Measurements from ENCODE around the gene RAB30.

The RAB30 gene

DNA sequence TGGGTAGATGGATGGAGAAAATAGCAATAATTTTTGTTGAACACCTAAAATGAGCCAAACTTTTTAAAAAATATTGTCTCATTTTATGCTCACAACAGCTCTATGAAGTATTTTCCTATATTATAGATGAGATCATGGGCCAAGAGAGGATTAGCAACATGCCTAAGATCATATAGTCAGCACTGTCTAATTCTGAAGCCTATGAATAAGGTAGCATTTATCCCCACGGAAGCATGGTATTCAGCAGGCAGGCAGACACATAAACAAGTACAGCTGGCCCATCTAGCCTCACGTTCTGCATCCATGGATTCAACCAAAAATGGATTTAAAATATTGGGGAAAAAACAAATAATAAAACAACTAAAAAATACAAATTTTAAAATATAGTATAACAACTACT, 21.9 kb upstream of the RAB30 start:
- no peak for DNase-seq (ENCODE audit: extremely low read depth, insufficient read length)
- Histone ChIP-seq H3K36me3 (ENCODE audit: control insufficient read depth, insufficient read depth, low read length) (no peaks in the 10 kb centered on the region), H3K27me3 (replicated peaks; ENCODE audit: control insufficient read depth, insufficient read depth, low read length) (no peaks in the 10 kb centered on the region), H3K4me3 (replicated peaks; ENCODE audit: low read depth, low read length) (no peak overlapping the region)
- TF ChIP-seq, protein P1, sequence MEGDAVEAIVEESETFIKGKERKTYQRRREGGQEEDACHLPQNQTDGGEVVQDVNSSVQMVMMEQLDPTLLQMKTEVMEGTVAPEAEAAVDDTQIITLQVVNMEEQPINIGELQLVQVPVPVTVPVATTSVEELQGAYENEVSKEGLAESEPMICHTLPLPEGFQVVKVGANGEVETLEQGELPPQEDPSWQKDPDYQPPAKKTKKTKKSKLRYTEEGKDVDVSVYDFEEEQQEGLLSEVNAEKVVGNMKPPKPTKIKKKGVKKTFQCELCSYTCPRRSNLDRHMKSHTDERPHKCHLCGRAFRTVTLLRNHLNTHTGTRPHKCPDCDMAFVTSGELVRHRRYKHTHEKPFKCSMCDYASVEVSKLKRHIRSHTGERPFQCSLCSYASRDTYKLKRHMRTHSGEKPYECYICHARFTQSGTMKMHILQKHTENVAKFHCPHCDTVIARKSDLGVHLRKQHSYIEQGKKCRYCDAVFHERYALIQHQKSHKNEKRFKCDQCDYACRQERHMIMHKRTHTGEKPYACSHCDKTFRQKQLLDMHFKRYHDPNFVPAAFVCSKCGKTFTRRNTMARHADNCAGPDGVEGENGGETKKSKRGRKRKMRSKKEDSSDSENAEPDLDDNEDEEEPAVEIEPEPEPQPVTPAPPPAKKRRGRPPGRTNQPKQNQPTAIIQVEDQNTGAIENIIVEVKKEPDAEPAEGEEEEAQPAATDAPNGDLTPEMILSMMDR (IDR thresholded peaks at IDR 0.05; ENCODE audit: insufficient read depth, low read length, poor library complexity, severe bottlenecking) = no peak

DNA sequence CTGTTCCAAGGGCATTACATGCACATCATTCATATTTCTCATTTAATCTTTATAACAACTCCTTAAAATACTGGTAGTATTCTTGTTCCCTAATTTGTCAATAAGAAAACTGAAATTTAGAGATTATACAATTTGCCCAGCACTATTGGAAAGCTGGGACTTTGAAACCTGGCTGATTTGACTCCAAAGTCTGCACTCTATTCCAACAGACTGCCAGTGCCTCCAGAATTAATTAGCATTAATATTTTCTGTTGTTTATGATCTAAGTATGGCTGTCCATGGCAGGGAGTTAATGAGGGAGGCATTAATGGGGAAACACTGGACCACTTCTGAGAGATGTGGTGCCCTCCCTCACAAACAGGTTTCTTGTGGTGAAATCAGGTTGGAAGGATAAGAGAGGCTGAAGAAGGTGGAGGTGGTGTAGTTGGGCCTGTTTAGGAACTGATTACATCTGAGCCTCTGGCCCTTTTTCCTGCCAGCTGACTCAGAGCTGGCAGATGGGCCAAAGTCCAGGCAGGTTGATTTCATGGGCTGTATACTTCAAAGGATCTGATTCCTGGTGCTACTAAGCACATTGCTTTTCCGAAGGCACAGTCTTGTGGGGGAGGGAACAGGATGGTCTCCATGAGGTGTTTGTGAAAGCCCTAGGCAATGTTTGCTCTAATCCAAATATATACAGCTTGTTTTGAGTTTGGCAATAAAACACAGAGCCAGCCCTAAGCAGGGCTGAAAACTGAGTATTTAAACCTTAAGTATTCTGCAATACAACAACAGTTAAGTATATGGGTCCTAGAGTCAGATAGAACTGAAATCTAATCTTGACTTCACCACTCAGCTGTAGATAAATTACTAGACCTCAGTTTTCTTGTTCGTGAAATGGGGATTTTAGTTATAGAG, 21.0 kb upstream of the RAB30 start:
- no peak overlapping the region for H3K4me3 ChIP-seq (replicated peaks; ENCODE audit: low read depth, low read length)
- no peak for DNase-seq (ENCODE audit: extremely low read depth, insufficient read length)

GRCh38 chr11:83088965-83089364, 17.3 kb upstream of the RAB30 start:
- no peak for DNase-seq (ENCODE audit: extremely low read depth, insufficient read length)
- Histone ChIP-seq H3K4me3 (replicated peaks; ENCODE audit: low read depth, low read length) (no peak overlapping the region), H3K36me3 (ENCODE audit: control insufficient read depth, insufficient read depth, low read length) (no peaks in the 10 kb centered on the region; the same call in 1 of the 2 replicates), H3K27me3 (replicated peaks; ENCODE audit: control insufficient read depth, insufficient read depth, low read length) (no peaks in the 10 kb centered on the region)
- TF ChIP-seq, protein P1 (IDR thresholded peaks at IDR 0.05; ENCODE audit: insufficient read depth, low read length, poor library complexity, severe bottlenecking) = no peak

More for the DNA sequence above, 21.0 kb upstream of the RAB30 start:
- Histone ChIP-seq H3K27me3 (replicated peaks; ENCODE audit: control insufficient read depth, insufficient read depth, low read length) (no peaks in the 10 kb centered on the region), H3K36me3 (ENCODE audit: control insufficient read depth, insufficient read depth, low read length) (no peaks in the 10 kb centered on the region)
- TF ChIP-seq, protein P1 (IDR thresholded peaks at IDR 0.05; ENCODE audit: insufficient read depth, low read length, poor library complexity, severe bottlenecking) = no peak

DNA sequence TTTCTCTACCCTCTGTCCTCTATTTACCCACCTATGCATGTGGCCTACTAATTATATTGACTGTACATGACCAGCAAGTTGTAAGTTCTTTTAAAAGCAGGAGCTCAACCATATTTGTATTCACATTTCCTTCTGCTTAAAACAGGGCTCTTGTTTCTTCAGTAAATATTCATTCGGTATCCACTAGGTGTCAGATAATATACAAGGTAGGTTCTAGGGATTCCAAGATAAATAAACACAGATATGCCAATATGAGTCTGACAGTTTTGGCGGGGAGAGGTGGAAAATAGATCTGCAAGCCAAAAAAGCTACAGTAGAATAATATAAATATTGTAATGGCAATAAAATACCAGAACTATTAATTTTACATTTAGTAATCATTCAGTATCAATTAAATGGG, 15.3 kb upstream of the RAB30 start:
- H3K27me3 ChIP-seq (replicated peaks; ENCODE audit: control insufficient read depth, insufficient read depth, low read length) = no peaks in the 10 kb centered on the region
- no peak for DNase-seq (ENCODE audit: extremely low read depth, insufficient read length)
- no peak overlapping the region for H3K4me3 ChIP-seq (replicated peaks; ENCODE audit: low read depth, low read length)
- H3K36me3 ChIP-seq (ENCODE audit: control insufficient read depth, insufficient read depth, low read length) = peaks cover 2% of the 10 kb centered on the region
- TF ChIP-seq, protein P1 (IDR thresholded peaks at IDR 0.05; ENCODE audit: insufficient read depth, low read length, poor library complexity, severe bottlenecking) = no peak

DNA sequence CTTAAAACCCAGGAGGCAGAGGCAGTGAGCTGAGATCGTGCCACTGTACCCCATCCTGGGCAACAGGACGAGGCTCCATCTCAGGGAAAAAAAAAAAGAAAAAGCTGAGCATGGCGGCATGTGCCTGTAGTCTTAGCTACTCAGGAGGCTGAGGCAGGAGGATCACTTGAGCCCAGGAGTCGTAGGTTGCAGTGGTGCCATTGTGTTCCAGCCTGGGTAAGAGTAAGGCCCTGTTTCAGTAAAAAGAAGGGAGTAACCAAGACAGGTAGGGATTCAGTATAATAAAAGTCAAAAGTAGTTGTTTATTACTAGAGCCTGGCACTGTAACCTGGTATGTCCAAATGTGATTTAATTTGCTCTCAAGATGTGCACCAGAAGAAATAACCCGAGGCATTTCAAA, 8.1 kb upstream of the RAB30 start:
- TF ChIP-seq, protein P1 (IDR thresholded peaks at IDR 0.05; ENCODE audit: insufficient read depth, low read length, poor library complexity, severe bottlenecking) = no peak
- no peak overlapping the region for H3K4me3 ChIP-seq (replicated peaks; ENCODE audit: low read depth, low read length)
- no peaks in the 10 kb centered on the region for H3K27me3 ChIP-seq (replicated peaks; ENCODE audit: control insufficient read depth, insufficient read depth, low read length)
- no peak for DNase-seq (ENCODE audit: extremely low read depth, insufficient read length)
- peaks cover 4% of the 10 kb centered on the region for H3K36me3 ChIP-seq (ENCODE audit: control insufficient read depth, insufficient read depth, low read length)

All from GM06990 (cell line).